GM12878 (cell line): ENCODE data around the gene MOBP. TPM values are rescaled to one million over a fixed set of nuclear protein-coding genes. Genes with fewer than 3 reads are reported as not detected.

ENCODE experiments used
- EZH2 ChIP-seq: IDR thresholded peaks from 2 replicates; pipeline ENCODE4 v1.6.1; 2012; ENCODE audit warnings: low read depth, mild to moderate bottlenecking, control low read depth, inconsistent platforms, low read length, borderline replicate concordance; ENCODE audit not compliant: control insufficient read depth
- NR2F1 ChIP-seq: fragments of 450-650 bp; conservative IDR thresholded peaks from 2 replicates; pipeline ENCODE4 v1.6.1; 2017; ENCODE audit warnings: mild to moderate bottlenecking
- POU2F2 ChIP-seq: IDR thresholded peaks from 3 replicates; pipeline ENCODE4 v1.6.1; 2011; ENCODE audit warnings: low read depth, mild to moderate bottlenecking, low read length, borderline replicate concordance
- polyA plus RNA-seq, 11 experiments: library from polyadenylated mRNA; depleted of rRNA in 4 of 11; unstranded in 6 of 11; stranded (reverse) in 5 of 11; fragments of >200 nt; fragmentation: Nextera tagmentation in 4 of 11; fragmentation: Illumina TruSeq in 1 of 11; extraction: Ambion mirVana in 4 of 11; extraction: Trizol in 1 of 11; gene quantifications; 1 replicate in 1 of 11; 2 replicates in 10 of 11; pipeline versions ENCODE4 v1.2.1 to v1.2.3, GENCODE V29; 2011 to 2016; ENCODE audit warnings: inconsistent platforms in 2 of 11, missing spikeins in 2 of 11, low read depth in 1 of 11
- total RNA-seq, 4 experiments: library from RNA; depleted of rRNA in 3 of 4; stranded (reverse); fragments of >200 nt in 3 of 4; fragmentation: Illumina TruSeq in 1 of 4; extraction: Trizol in 1 of 4; gene quantifications; 2 replicates each; pipeline versions ENCODE4 v1.2.1 to v1.2.3, GENCODE V29; 2013 to 2021
- TF ChIP-seq, protein P1 (sequence below): IDR thresholded peaks from 2 replicates; pipeline ENCODE4 v1.6.1; 2012; ENCODE audit warnings: improper control_type of control experiment, low read depth, low read length; ENCODE audit not compliant: insufficient replicate concordance
- TF ChIP-seq, protein P2 (sequence below): IDR thresholded peaks from 2 replicates; pipeline ENCODE4 v1.6.1; 2011; ENCODE audit warnings: borderline replicate concordance, low read depth, mild to moderate bottlenecking, moderate library complexity, low read length; ENCODE audit not compliant: insufficient read depth, poor library complexity, severe bottlenecking

The MOBP gene
- total and polyA plus RNA-seq, 10 of the 15 experiments (the other 5 are each of a cell fraction or from before 2014, with no cell fraction given), result 0.04 to 0.09 (median 0.08) TPM; not detected in 5

DNA sequence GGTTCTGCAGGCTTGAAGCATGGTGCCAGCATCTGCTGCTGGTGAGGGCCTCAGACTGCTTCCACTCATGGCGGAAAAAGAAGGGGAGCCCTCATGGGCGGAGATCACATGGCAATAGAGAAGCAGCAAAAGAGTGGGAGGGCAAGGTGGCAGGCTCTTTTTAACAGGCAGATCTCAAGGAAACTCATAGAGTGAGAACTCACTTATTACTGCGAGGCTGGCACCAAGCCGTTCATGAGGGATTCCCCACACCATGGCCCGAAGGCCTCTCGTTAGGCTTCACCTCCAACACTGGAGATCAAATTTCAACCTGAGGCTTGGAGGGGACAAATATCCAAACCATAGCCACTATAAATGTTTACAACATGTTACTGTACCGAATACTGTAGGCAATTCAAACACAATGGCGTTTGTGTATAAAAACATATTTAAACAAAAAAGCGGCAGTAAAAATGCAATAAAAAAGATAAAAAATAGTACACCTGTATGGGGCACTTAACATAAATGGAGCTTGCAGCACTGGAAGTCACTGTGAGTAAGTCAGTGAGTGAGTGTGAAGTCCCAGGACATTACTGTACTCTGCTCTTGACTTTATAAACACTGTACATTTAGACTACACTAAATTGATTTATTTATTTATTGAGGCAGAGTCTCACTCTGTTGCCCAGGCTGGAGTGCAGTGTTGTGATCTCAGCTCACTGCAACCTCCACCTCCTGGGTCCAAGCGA is 18.8 kb upstream of the MOBP start (continued):
- TF ChIP-seq, protein P1, sequence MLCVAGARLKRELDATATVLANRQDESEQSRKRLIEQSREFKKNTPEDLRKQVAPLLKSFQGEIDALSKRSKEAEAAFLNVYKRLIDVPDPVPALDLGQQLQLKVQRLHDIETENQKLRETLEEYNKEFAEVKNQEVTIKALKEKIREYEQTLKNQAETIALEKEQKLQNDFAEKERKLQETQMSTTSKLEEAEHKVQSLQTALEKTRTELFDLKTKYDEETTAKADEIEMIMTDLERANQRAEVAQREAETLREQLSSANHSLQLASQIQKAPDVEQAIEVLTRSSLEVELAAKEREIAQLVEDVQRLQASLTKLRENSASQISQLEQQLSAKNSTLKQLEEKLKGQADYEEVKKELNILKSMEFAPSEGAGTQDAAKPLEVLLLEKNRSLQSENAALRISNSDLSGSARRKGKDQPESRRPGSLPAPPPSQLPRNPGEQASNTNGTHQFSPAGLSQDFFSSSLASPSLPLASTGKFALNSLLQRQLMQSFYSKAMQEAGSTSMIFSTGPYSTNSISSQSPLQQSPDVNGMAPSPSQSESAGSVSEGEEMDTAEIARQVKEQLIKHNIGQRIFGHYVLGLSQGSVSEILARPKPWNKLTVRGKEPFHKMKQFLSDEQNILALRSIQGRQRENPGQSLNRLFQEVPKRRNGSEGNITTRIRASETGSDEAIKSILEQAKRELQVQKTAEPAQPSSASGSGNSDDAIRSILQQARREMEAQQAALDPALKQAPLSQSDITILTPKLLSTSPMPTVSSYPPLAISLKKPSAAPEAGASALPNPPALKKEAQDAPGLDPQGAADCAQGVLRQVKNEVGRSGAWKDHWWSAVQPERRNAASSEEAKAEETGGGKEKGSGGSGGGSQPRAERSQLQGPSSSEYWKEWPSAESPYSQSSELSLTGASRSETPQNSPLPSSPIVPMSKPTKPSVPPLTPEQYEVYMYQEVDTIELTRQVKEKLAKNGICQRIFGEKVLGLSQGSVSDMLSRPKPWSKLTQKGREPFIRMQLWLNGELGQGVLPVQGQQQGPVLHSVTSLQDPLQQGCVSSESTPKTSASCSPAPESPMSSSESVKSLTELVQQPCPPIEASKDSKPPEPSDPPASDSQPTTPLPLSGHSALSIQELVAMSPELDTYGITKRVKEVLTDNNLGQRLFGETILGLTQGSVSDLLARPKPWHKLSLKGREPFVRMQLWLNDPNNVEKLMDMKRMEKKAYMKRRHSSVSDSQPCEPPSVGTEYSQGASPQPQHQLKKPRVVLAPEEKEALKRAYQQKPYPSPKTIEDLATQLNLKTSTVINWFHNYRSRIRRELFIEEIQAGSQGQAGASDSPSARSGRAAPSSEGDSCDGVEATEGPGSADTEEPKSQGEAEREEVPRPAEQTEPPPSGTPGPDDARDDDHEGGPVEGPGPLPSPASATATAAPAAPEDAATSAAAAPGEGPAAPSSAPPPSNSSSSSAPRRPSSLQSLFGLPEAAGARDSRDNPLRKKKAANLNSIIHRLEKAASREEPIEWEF, result no peak
- TF ChIP-seq POU2F2 (no peak), NR2F1 (no peak), EZH2 (no peak)
- TF ChIP-seq, protein P2, sequence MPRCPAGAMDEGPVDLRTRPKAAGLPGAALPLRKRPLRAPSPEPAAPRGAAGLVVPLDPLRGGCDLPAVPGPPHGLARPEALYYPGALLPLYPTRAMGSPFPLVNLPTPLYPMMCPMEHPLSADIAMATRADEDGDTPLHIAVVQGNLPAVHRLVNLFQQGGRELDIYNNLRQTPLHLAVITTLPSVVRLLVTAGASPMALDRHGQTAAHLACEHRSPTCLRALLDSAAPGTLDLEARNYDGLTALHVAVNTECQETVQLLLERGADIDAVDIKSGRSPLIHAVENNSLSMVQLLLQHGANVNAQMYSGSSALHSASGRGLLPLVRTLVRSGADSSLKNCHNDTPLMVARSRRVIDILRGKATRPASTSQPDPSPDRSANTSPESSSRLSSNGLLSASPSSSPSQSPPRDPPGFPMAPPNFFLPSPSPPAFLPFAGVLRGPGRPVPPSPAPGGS, result no peak
